GM06990 (cell line): ENCODE results near the gene AUTS2.

ENCODE experiments used
- DNase-seq: peaks from one replicate; pipeline ENCODE4 v3.0.0-alpha.2; 2011; ENCODE audit not compliant: insufficient read length; ENCODE audit errors: extremely low read depth
- H3K27me3 ChIP-seq: replicated peaks from 2 replicates; pipeline ENCODE4 v1.6.0; 2011; ENCODE audit warnings: low read length; ENCODE audit not compliant: control insufficient read depth, insufficient read depth
- H3K36me3 ChIP-seq: 2 replicates; pipeline ENCODE4 v1.5.1; 2011; ENCODE audit warnings: low read length; ENCODE audit not compliant: control insufficient read depth, insufficient read depth
- H3K4me3 ChIP-seq: replicated peaks from 2 replicates; pipeline ENCODE4 v1.5.1; 2011; ENCODE audit warnings: low read depth, mild to moderate bottlenecking, control low read depth, low read length
- TF ChIP-seq, protein P1 (sequence below): IDR thresholded peaks from 2 replicates; pipeline ENCODE4 v1.5.1; 2011; ENCODE audit warnings: low read length, control low read depth, mild to moderate bottlenecking, inconsistent platforms; ENCODE audit not compliant: insufficient read depth, poor library complexity, severe bottlenecking

Gene AUTS2

GRCh38 chr7:69966766-69967591 is 368.7 kb downstream of the AUTS2 start:
- TF ChIP-seq, protein P1, sequence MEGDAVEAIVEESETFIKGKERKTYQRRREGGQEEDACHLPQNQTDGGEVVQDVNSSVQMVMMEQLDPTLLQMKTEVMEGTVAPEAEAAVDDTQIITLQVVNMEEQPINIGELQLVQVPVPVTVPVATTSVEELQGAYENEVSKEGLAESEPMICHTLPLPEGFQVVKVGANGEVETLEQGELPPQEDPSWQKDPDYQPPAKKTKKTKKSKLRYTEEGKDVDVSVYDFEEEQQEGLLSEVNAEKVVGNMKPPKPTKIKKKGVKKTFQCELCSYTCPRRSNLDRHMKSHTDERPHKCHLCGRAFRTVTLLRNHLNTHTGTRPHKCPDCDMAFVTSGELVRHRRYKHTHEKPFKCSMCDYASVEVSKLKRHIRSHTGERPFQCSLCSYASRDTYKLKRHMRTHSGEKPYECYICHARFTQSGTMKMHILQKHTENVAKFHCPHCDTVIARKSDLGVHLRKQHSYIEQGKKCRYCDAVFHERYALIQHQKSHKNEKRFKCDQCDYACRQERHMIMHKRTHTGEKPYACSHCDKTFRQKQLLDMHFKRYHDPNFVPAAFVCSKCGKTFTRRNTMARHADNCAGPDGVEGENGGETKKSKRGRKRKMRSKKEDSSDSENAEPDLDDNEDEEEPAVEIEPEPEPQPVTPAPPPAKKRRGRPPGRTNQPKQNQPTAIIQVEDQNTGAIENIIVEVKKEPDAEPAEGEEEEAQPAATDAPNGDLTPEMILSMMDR, result no peak
- Histone ChIP-seq H3K27me3 (no peaks in the 10 kb centered on the region), H3K36me3 (no peaks in the 10 kb centered on the region), H3K4me3 (no peak overlapping the region)
- DNase-seq, result no peak

DNA sequence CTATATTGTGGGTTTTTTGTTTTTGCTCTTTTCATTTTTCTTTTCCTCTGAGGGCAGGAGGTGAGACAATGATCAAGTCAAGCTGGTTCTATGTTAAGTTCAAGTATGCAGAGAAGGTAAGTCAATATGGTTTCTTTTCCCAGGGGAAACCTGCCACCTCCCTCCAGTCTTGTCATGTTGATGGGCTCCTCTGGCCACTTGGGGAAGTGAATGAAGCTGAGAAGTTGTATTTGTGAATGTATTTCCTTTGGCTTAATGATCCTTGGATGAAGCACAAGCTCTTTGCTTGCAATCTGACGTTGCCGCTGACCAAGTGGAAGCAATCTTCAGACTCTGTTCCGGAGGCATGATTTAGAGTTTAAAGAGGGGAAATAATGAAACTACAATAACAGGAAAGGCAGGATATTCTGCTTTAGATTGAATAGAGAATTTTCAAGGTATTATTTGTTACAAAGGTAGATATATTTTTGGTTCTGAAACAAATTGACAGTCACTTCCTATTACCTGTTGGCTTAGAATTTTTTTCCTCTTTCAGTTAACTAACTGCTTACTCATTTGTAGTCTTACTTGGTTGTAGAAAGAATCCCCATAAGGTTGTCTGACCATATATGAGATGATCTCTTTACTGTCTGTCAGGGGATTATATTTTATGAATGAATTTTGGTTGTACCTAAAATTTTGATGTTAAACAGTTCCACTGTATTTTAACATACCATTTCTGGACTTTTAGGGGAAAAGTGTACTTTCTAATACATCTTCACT is 369.6 kb downstream of the AUTS2 start:
- Histone ChIP-seq H3K36me3 (no peaks in the 10 kb centered on the region), H3K27me3 (no peaks in the 10 kb centered on the region), H3K4me3 (no peak overlapping the region)
- no peak for DNase-seq
- TF ChIP-seq, protein P1, result no peak

DNA sequence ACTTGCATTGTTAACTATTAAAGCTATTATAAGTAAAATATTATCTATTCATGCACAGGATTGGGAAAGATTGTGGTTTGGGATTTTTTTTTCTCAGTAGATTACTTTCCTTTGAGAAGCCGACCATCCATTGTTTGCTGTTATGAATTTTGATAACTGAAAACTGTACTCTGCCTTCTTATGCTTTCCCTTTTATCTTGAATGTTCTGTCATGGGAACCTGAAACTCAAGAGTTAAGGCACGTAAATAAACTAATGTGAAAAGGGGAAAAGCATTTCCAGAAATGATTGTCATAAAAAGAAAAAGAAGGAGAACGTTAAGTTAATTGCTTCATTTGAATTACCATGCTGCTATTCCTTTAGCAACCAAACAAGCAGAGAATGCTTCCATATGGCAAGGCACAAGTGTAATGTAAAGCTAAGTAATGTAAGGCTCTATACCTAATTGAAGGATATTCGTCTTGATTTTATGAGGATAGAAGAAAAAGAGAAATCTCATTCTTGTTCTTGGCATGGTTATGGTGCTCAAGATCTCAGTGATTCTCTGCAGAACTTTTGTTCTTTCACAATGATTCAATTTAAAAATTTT is 370.8 kb downstream of the AUTS2 start:
- no peaks in the 10 kb centered on the region for H3K36me3 ChIP-seq
- TF ChIP-seq, protein P1, result no peak
- no peaks in the 10 kb centered on the region for H3K27me3 ChIP-seq
- H3K4me3 ChIP-seq, result no peak overlapping the region
- no peak for DNase-seq

DNA sequence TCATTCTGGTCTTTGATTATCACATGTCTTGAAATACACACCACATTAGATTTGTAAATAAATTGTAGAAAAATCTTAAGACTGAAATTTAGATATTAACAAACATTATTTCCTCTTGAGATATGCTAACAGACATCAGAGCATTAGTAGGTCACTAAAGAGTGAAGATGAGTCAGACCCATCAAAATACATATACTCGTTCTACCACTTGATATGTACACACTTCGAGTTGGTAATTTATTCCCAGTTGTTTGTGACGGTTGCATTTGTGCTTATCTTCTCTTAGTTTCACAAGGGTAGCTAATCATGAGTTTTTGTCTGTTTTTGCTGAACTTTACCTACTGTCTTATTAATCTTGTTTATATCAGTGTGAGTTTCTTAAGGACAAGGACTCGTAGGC is 383.4 kb downstream of the AUTS2 start:
- DNase-seq, result no peak
- H3K4me3 ChIP-seq, result no peak overlapping the region
- no peaks in the 10 kb centered on the region for H3K36me3 ChIP-seq
- H3K27me3 ChIP-seq, result no peaks in the 10 kb centered on the region
- TF ChIP-seq, protein P1, result no peak

GRCh38 chr7:69982197-69982596 is 383.9 kb downstream of the AUTS2 start:
- TF ChIP-seq, protein P1, result no peak
- no peaks in the 10 kb centered on the region for H3K36me3 ChIP-seq
- DNase-seq, result no peak
- H3K4me3 ChIP-seq, result no peak overlapping the region
- H3K27me3 ChIP-seq, result no peaks in the 10 kb centered on the region
